ENCODE measurements around the gene ANO4.

The ANO4 gene

GRCh38 chr12:100868487-100868886 is 73.9 kb downstream of the ANO4 start:
- TF ChIP-seq CTCF (IDR thresholded peaks at IDR 0.05; ENCODE audit: control insufficient read depth, insufficient read depth, low read depth, low read length, missing control alignments) = no peak
- peak; percentile 21 for DNase-seq (ENCODE audit: low read depth)
- H3K4me3 ChIP-seq (ENCODE audit: control insufficient read depth, low read depth, low read length) = no peak overlapping the region

- DNase-seq (ENCODE audit: low read depth) = no peak
- H3K4me3 ChIP-seq (ENCODE audit: control insufficient read depth, low read depth, low read length) = no peak overlapping the region
- TF ChIP-seq CTCF (IDR thresholded peaks at IDR 0.05; ENCODE audit: control insufficient read depth, insufficient read depth, low read depth, low read length, missing control alignments) = no peak
Measured at GRCh38 chr12:100871195-100871734, 76.7 kb downstream of the ANO4 start.

- no peak for DNase-seq (ENCODE audit: low read depth)
- no peak overlapping the region for H3K4me3 ChIP-seq (ENCODE audit: control insufficient read depth, low read depth, low read length)
- TF ChIP-seq CTCF (IDR thresholded peaks at IDR 0.05; ENCODE audit: control insufficient read depth, insufficient read depth, low read depth, low read length, missing control alignments) = no peak
Measured at GRCh38 chr12:100875156-100875555, 80.6 kb downstream of the ANO4 start.

GRCh38 chr12:100875771-100876170 is 81.2 kb downstream of the ANO4 start:
- H3K4me3 ChIP-seq (ENCODE audit: control insufficient read depth, low read depth, low read length) = no peak overlapping the region
- no peak for TF ChIP-seq CTCF (IDR thresholded peaks at IDR 0.05; ENCODE audit: control insufficient read depth, insufficient read depth, low read depth, low read length, missing control alignments)
- no peak for DNase-seq (ENCODE audit: low read depth)

GRCh38 chr12:100877776-100878175 is 83.2 kb downstream of the ANO4 start:
- TF ChIP-seq CTCF (IDR thresholded peaks at IDR 0.05; ENCODE audit: control insufficient read depth, insufficient read depth, low read depth, low read length, missing control alignments) = peak; percentile 29
- no peak overlapping the region for H3K4me3 ChIP-seq (ENCODE audit: control insufficient read depth, low read depth, low read length)
- no peak for DNase-seq (ENCODE audit: low read depth)

GRCh38 chr12:100895192-100895591 is 100.6 kb downstream of the ANO4 start:
- no peak for TF ChIP-seq CTCF (IDR thresholded peaks at IDR 0.05; ENCODE audit: control insufficient read depth, insufficient read depth, low read depth, low read length, missing control alignments)

GRCh38 chr12:100896192-100896591 is 101.6 kb downstream of the ANO4 start:
- H3K4me3 ChIP-seq (ENCODE audit: control insufficient read depth, low read depth, low read length) = no peak overlapping the region
- no peak for TF ChIP-seq CTCF (IDR thresholded peaks at IDR 0.05; ENCODE audit: control insufficient read depth, insufficient read depth, low read depth, low read length, missing control alignments)
- no peak for DNase-seq (ENCODE audit: low read depth)

More at GRCh38 chr12:100895192-100895591, 100.6 kb downstream of the ANO4 start:
- no peak for DNase-seq (ENCODE audit: low read depth)
- no peak overlapping the region for H3K4me3 ChIP-seq (ENCODE audit: control insufficient read depth, low read depth, low read length)
